ENCODE data around the gene HEATR5A.
"Not testable (repeated sequence)": the region's sequence is repeated elsewhere in the genome, so short reads cannot be mapped to it uniquely, and the experiment has no call there.

HEATR5A gene

GRCh38 chr14:31252865-31253264, 167.5 kb downstream of the HEATR5A start:
- H3K9me3 ChIP-seq (ENCODE audit: control insufficient read depth, low read length) = no peaks in the 10 kb centered on the region
- H3K4me3 ChIP-seq (ENCODE audit: low read depth, low read length) = no peak overlapping the region
- no peaks in the 10 kb centered on the region for H3K36me3 ChIP-seq (ENCODE audit: control insufficient read depth, insufficient read depth, low read length)
- H3K27ac ChIP-seq = no peak overlapping the region
- H3K27me3 ChIP-seq (ENCODE audit: control insufficient read depth, insufficient read depth, low read length) = no peaks in the 10 kb centered on the region
- no peak for TF ChIP-seq CTCF (IDR thresholded peaks at IDR 0.05)
- no peaks in the 10 kb centered on the region for H3K79me2 ChIP-seq
- no peak overlapping the region for H2AFZ ChIP-seq
- H3K4me2 ChIP-seq (ENCODE audit: low read length) = no peak overlapping the region
- H3K4me1 ChIP-seq = no peaks in the 10 kb centered on the region
- H3K9ac ChIP-seq = no peak overlapping the region

- Histone ChIP-seq H3K4me1 (no peaks in the 10 kb centered on the region), H3K9ac (no peak overlapping the region), H3K4me3 (ENCODE audit: low read depth, low read length) (no peak overlapping the region), H3K27ac (no peak overlapping the region), H3K9me3 (ENCODE audit: control insufficient read depth, low read length) (no peaks in the 10 kb centered on the region), H3K27me3 (ENCODE audit: control insufficient read depth, insufficient read depth, low read length) (no peaks in the 10 kb centered on the region), H3K36me3 (ENCODE audit: control insufficient read depth, insufficient read depth, low read length) (no peaks in the 10 kb centered on the region), H2AFZ (no peak overlapping the region), H3K79me2 (no peaks in the 10 kb centered on the region), H3K4me2 (ENCODE audit: low read length) (no peak overlapping the region)
- no peak for TF ChIP-seq CTCF (IDR thresholded peaks at IDR 0.05)
Measured at GRCh38 chr14:31251028-31251958, 169.1 kb downstream of the HEATR5A start.

GRCh38 chr14:31244626-31245025, 175.7 kb downstream of the HEATR5A start:
- no peak for TF ChIP-seq CTCF (IDR thresholded peaks at IDR 0.05)
- no peak overlapping the region for H3K4me2 ChIP-seq (ENCODE audit: low read length)
- no peaks in the 10 kb centered on the region for H3K4me1 ChIP-seq
- H2AFZ ChIP-seq = no peak overlapping the region
- H3K79me2 ChIP-seq = no peaks in the 10 kb centered on the region
- no peak overlapping the region for H3K4me3 ChIP-seq (ENCODE audit: low read depth, low read length)
- no peaks in the 10 kb centered on the region for H3K27me3 ChIP-seq (ENCODE audit: control insufficient read depth, insufficient read depth, low read length)
- no peak overlapping the region for H3K9ac ChIP-seq
- no peak overlapping the region for H3K27ac ChIP-seq
- H3K9me3 ChIP-seq (ENCODE audit: control insufficient read depth, low read length) = no peaks in the 10 kb centered on the region
- H3K36me3 ChIP-seq (ENCODE audit: control insufficient read depth, insufficient read depth, low read length) = no peaks in the 10 kb centered on the region

GRCh38 chr14:31243860-31244259, 176.5 kb downstream of the HEATR5A start:
- TF ChIP-seq CTCF (IDR thresholded peaks at IDR 0.05) = no peak
- H3K27ac ChIP-seq = no peak overlapping the region

GRCh38 chr14:31242161-31242940, 178.0 kb downstream of the HEATR5A start:
- not testable (repeated sequence) for H3K4me3 ChIP-seq (ENCODE audit: low read depth, low read length); H3K27me3 ChIP-seq (ENCODE audit: control insufficient read depth, insufficient read depth, low read length); H3K9me3 ChIP-seq (ENCODE audit: control insufficient read depth, low read length); H3K36me3 ChIP-seq (ENCODE audit: control insufficient read depth, insufficient read depth, low read length); H3K79me2 ChIP-seq; H3K4me1 ChIP-seq; H3K4me2 ChIP-seq (ENCODE audit: low read length); H3K9ac ChIP-seq; H3K27ac ChIP-seq; H2AFZ ChIP-seq

More at GRCh38 chr14:31243860-31244259, 176.5 kb downstream of the HEATR5A start:
- no peaks in the 10 kb centered on the region for H3K4me1 ChIP-seq
- no peaks in the 10 kb centered on the region for H3K79me2 ChIP-seq
- H3K27me3 ChIP-seq (ENCODE audit: control insufficient read depth, insufficient read depth, low read length) = no peaks in the 10 kb centered on the region
- H3K36me3 ChIP-seq (ENCODE audit: control insufficient read depth, insufficient read depth, low read length) = no peaks in the 10 kb centered on the region
- no peaks in the 10 kb centered on the region for H3K9me3 ChIP-seq (ENCODE audit: control insufficient read depth, low read length)
- no peak overlapping the region for H3K9ac ChIP-seq
- H2AFZ ChIP-seq = no peak overlapping the region
- no peak overlapping the region for H3K4me3 ChIP-seq (ENCODE audit: low read depth, low read length)
- H3K4me2 ChIP-seq (ENCODE audit: low read length) = no peak overlapping the region

All from parathyroid adenoma (tissue), 2 donors.